ENCODE results near the gene MRPL17. TPM values are rescaled to one million over a fixed set of nuclear protein-coding genes. Genes with fewer than 3 reads are reported as not detected.
A peak's percentile ranks its signal among the peaks of the same experiment; 100 is the strongest.
"Not testable (repeated sequence)": the region's sequence is repeated elsewhere in the genome, so short reads cannot be mapped to it uniquely, and the experiment has no call there.

Gene MRPL17
- total and polyA plus RNA-seq, 4 donors = 14.0 to 21.8 (median 19.0) TPM

DNA sequence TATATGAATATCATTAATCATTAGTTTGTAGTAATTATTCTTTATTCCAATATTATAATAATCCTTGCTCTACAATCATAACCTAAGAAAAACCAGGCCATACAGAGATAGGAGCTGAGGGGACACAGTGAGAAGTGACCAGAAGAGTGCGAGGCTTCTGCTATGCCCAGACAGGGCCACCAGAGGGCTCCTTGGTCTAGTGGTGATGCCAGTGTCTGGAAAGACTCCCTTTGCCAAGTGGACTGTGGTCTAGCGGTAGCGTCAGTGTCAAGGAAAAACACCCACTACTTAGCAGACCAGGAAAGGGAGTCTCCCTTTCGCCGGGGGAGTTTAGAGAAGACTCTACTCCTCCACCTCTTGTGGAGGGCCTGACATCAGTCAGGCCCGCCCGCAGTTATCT is 28.4 kb upstream of the MRPL17 start:
- not testable (repeated sequence) for H3K27me3 ChIP-seq (ENCODE audit: control insufficient read depth in 4 of 4, insufficient read depth in 4 of 4, low read length in 3 of 4); DNase-seq (ENCODE audit: low spot score); H3K27ac ChIP-seq (ENCODE audit: low read depth in 1 of 2, low read length in 2 of 2); H3K36me3 ChIP-seq (ENCODE audit: control insufficient read depth in 4 of 4, insufficient read depth in 3 of 4, low read depth in 1 of 4, low read length in 3 of 4); H3K4me3 ChIP-seq (ENCODE audit: low read depth in 1 of 3, low read length in 3 of 3); H3K9me3 ChIP-seq (ENCODE audit: control insufficient read depth in 4 of 4, low read length in 3 of 4); H3K4me1 ChIP-seq (ENCODE audit: control insufficient read depth in 4 of 4, insufficient read depth in 4 of 4, low read length in 3 of 4); H3K9ac ChIP-seq (ENCODE audit: low read depth in 1 of 2, low read length in 2 of 2)
- WGBS = 82% methylated on average over 7 of the region's 7 CpGs
- TF ChIP-seq, protein P1, sequence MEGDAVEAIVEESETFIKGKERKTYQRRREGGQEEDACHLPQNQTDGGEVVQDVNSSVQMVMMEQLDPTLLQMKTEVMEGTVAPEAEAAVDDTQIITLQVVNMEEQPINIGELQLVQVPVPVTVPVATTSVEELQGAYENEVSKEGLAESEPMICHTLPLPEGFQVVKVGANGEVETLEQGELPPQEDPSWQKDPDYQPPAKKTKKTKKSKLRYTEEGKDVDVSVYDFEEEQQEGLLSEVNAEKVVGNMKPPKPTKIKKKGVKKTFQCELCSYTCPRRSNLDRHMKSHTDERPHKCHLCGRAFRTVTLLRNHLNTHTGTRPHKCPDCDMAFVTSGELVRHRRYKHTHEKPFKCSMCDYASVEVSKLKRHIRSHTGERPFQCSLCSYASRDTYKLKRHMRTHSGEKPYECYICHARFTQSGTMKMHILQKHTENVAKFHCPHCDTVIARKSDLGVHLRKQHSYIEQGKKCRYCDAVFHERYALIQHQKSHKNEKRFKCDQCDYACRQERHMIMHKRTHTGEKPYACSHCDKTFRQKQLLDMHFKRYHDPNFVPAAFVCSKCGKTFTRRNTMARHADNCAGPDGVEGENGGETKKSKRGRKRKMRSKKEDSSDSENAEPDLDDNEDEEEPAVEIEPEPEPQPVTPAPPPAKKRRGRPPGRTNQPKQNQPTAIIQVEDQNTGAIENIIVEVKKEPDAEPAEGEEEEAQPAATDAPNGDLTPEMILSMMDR (IDR thresholded peaks at IDR 0.05; ENCODE audit: low read depth, low read length, missing input control) = peak; percentile 26
- TF ChIP-seq RAD21 (IDR thresholded peaks at IDR 0.05) = peak; percentile 21 to 61

DNA sequence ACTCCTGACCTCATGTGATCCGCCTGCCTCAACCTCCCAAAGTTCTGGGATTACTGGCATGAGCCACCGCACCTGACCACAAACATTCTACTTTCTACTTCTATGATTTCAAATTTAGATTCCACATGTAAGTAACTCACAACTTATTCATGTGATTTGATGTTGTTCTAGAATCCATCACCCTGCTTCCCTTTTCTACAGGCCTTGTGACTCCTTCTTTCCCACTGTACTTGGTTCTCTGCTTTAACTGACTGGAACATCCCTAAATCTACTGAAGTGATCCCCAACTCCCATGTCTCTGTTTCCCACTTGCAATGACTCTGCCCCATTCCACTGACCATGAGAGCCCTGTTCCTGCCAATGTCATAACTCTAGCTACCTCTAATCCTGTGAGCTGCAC is 25.7 kb upstream of the MRPL17 start:
- no peak for TF ChIP-seq RAD21 (IDR thresholded peaks at IDR 0.05)
- TF ChIP-seq FOXA2 (IDR thresholded peaks at IDR 0.05) = no peak
- no peak for TF ChIP-seq RXRA (IDR thresholded peaks at IDR 0.05)
- no peak for TF ChIP-seq REST (IDR thresholded peaks at IDR 0.05)
- TF ChIP-seq, protein P1 (IDR thresholded peaks at IDR 0.05; ENCODE audit: low read depth, low read length, missing input control) = no peak
- no peak for TF ChIP-seq SP1 (IDR thresholded peaks at IDR 0.05)
- TF ChIP-seq NR2F2 (IDR thresholded peaks at IDR 0.05) = no peak
- no peak for TF ChIP-seq YY1 (IDR thresholded peaks at IDR 0.05)
- no peak for TF ChIP-seq FOXA1 (IDR thresholded peaks at IDR 0.05)
- TF ChIP-seq EGR1 (IDR thresholded peaks at IDR 0.05; ENCODE audit: low read depth in 2 of 2) = no peak
- no peak for TF ChIP-seq HNF4G (IDR thresholded peaks at IDR 0.05)
- no peak for TF ChIP-seq HNF4A (conservative IDR thresholded peaks at IDR 0.05)
- TF ChIP-seq ZBTB33 (IDR thresholded peaks at IDR 0.05) = no peak
- TF ChIP-seq, protein P2, sequence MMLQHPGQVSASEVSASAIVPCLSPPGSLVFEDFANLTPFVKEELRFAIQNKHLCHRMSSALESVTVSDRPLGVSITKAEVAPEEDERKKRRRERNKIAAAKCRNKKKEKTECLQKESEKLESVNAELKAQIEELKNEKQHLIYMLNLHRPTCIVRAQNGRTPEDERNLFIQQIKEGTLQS (IDR thresholded peaks at IDR 0.05) = no peak
- TF ChIP-seq JUND (IDR thresholded peaks at IDR 0.05) = no peak
- no peak for DNase-seq (ENCODE audit: low spot score)
- Histone ChIP-seq H3K9ac (ENCODE audit: low read depth in 1 of 2, low read length in 2 of 2) (no peak overlapping the region), H3K27ac (ENCODE audit: low read depth in 1 of 2, low read length in 2 of 2) (no peak overlapping the region), H3K36me3 (ENCODE audit: control insufficient read depth in 4 of 4, insufficient read depth in 3 of 4, low read depth in 1 of 4, low read length in 3 of 4) (no peaks in the 10 kb centered on the region), H3K4me1 (ENCODE audit: control insufficient read depth in 4 of 4, insufficient read depth in 4 of 4, low read length in 3 of 4) (no peaks in the 10 kb centered on the region), H3K4me3 (ENCODE audit: low read depth in 1 of 3, low read length in 3 of 3) (no peak overlapping the region), H3K9me3 (ENCODE audit: control insufficient read depth in 4 of 4, low read length in 3 of 4) (no peaks in the 10 kb centered on the region), H3K27me3 (ENCODE audit: control insufficient read depth in 4 of 4, insufficient read depth in 4 of 4, low read length in 3 of 4) (no peaks in the 10 kb centered on the region)
- 96% methylated on average over 2 of the region's 2 CpGs for WGBS

All from liver (tissue), 9 donors.